Peyer's patch (tissue), 4 donors: ENCODE measurements around the gene KCNG4. TPM values are rescaled to one million over a fixed set of nuclear protein-coding genes. Genes with fewer than 3 reads are reported as not detected.
A peak's percentile ranks its signal among the peaks of the same experiment; 100 is the strongest.

ENCODE experiments used
- DNase-seq, 3 donors: peaks; one replicate each; pipeline ENCODE4 v3.0.0-alpha.2; 2017 to 2019
- H3K27ac ChIP-seq, 4 donors: fragments of 200-600 bp; sonication (generic); one replicate each; pipeline ENCODE4 v1.5.1; 2016 to 2019
- H3K27me3 ChIP-seq, 2 donors: fragments of 200-600 bp; sonication (generic); one replicate each; pipeline ENCODE4 v1.5.1; 2019
- H3K36me3 ChIP-seq, 3 donors: fragments of 200-600 bp; sonication (generic); one replicate each; pipeline ENCODE4 v1.5.1; 2016 to 2019
- H3K4me1 ChIP-seq, 4 donors: fragments of 200-600 bp; sonication (generic); one replicate each; pipeline ENCODE4 v1.5.1; 2016 to 2019
- H3K4me3 ChIP-seq, 4 donors: fragments of 200-600 bp; sonication (generic); 1 replicate in 3 of 4; 2 replicates in 1 of 4; pipeline ENCODE4 v1.5.1; 2016 to 2019; ENCODE audit warnings: mild to moderate bottlenecking in 1 of 4
- H3K9me3 ChIP-seq, 4 donors: fragments of 200-600 bp; sonication (generic); one replicate each; pipeline ENCODE4 v1.5.1; 2016 to 2019; ENCODE audit warnings: mild to moderate bottlenecking in 1 of 4
- CTCF ChIP-seq, 6 experiments: fragments of 450-650 bp in 4 of 6; fragments of 200-600 bp in 2 of 6; sonication (generic) in 1 of 6; IDR thresholded peaks; one replicate each; pipeline ENCODE4 v1.5.1; 2017 to 2019; ENCODE audit warnings: antibody characterized with exemption in 6 of 6, mild to moderate bottlenecking in 3 of 6, moderate library complexity in 1 of 6
- POLR2A ChIP-seq, 2 donors: fragments of 450-650 bp; IDR thresholded peaks; one replicate each; pipeline ENCODE4 v1.5.1; 2017; ENCODE audit warnings: antibody characterized with exemption in 2 of 2, mild to moderate bottlenecking in 2 of 2, moderate library complexity in 2 of 2
- total RNA-seq, 4 donors: library from RNA; depleted of rRNA; stranded (reverse); fragments of >200 nt; gene quantifications; one replicate each; pipeline ENCODE4 v1.1.0, GENCODE V29; 2016

KCNG4 gene
- total RNA-seq, 4 donors from 2014 or later: not detected

- Histone ChIP-seq H3K4me1 (peaks cover 3 to 32% (median 6%) of the 10 kb centered on the region in 4 donors), H3K27me3 (no peaks in the 10 kb centered on the region), H3K4me3 (no peak overlapping the region), H3K36me3 (peaks cover 0 to 62% (median 0%) of the 10 kb centered on the region in 3 donors), H3K9me3 (no peaks in the 10 kb centered on the region), H3K27ac (no peak overlapping the region)
- DNase-seq: no peak
- TF ChIP-seq CTCF (IDR thresholded peaks at IDR 0.05) (no peak), POLR2A (IDR thresholded peaks at IDR 0.05) (no peak)
These were observed 58.5 kb downstream of the KCNG4 start for GRCh38 chr16:84181144-84181915.

GRCh38 chr16:84180519-84181140 is 59.2 kb downstream of the KCNG4 start:
- H3K36me3 ChIP-seq: peaks cover 0 to 62% (median 0%) of the 10 kb centered on the region in 3 donors
- no peak overlapping the region for H3K4me3 ChIP-seq

GRCh38 chr16:84179612-84180320 is 60.0 kb downstream of the KCNG4 start:
- no peaks in the 10 kb centered on the region for H3K9me3 ChIP-seq
- H3K27ac ChIP-seq: no peak overlapping the region
- no peak for TF ChIP-seq CTCF (IDR thresholded peaks at IDR 0.05)
- TF ChIP-seq POLR2A (IDR thresholded peaks at IDR 0.05): no peak
- H3K36me3 ChIP-seq: peaks cover 0 to 60% (median 0%) of the 10 kb centered on the region in 3 donors
- H3K27me3 ChIP-seq: no peaks in the 10 kb centered on the region
- no peak for DNase-seq
- peaks cover 0 to 26% (median 4%) of the 10 kb centered on the region in 4 donors for H3K4me1 ChIP-seq
- no peak overlapping the region for H3K4me3 ChIP-seq

More at GRCh38 chr16:84180519-84181140, 59.2 kb downstream of the KCNG4 start:
- no peaks in the 10 kb centered on the region for H3K9me3 ChIP-seq
- H3K27me3 ChIP-seq: no peaks in the 10 kb centered on the region
- H3K4me1 ChIP-seq: peaks cover under 1 to 30% (median 3%) of the 10 kb centered on the region in 4 donors
- no peak overlapping the region for H3K27ac ChIP-seq
- TF ChIP-seq CTCF (IDR thresholded peaks at IDR 0.05) (no peak), POLR2A (IDR thresholded peaks at IDR 0.05) (no peak)
- no peak for DNase-seq

GRCh38 chr16:84178892-84179611 is 60.8 kb downstream of the KCNG4 start:
- no peak for DNase-seq
- Histone ChIP-seq H3K4me3 (no peak overlapping the region), H3K27ac (no peak overlapping the region), H3K9me3 (no peaks in the 10 kb centered on the region), H3K36me3 (peaks cover 0 to 54% (median 0%) of the 10 kb centered on the region in 3 donors), H3K4me1 (peaks cover 0 to 22% (median 4%) of the 10 kb centered on the region in 4 donors), H3K27me3 (no peaks in the 10 kb centered on the region)
- TF ChIP-seq CTCF (IDR thresholded peaks at IDR 0.05) (no peak), POLR2A (IDR thresholded peaks at IDR 0.05) (no peak)

GRCh38 chr16:84178146-84178765 is 61.6 kb downstream of the KCNG4 start:
- H3K9me3 ChIP-seq: no peaks in the 10 kb centered on the region
- H3K27ac ChIP-seq: peak overlapping the region in 1 of 4 donors; percentile 72
- peaks cover 0 to 50% (median 0%) of the 10 kb centered on the region in 3 donors for H3K36me3 ChIP-seq
- no peak for DNase-seq
- peaks cover 0 to 22% (median 4%) of the 10 kb centered on the region in 4 donors for H3K4me1 ChIP-seq
- no peaks in the 10 kb centered on the region for H3K27me3 ChIP-seq
- H3K4me3 ChIP-seq: no peak overlapping the region
- TF ChIP-seq POLR2A (IDR thresholded peaks at IDR 0.05) (no peak), CTCF (IDR thresholded peaks at IDR 0.05) (no peak)
